Activated naive CD8-positive, alpha-beta T cell treated with anti-CD3 and anti-CD28 coated beads, Interleukin-2, amount 50 U/mL, for 24 hours (primary cell): ENCODE results near the gene COX5B.
"Not testable (repeated sequence)": the region's sequence is repeated elsewhere in the genome, so short reads cannot be mapped to it uniquely, and the experiment has no call there.

Experiments used
- ATAC-seq: fragments of 150-1000 bp; cut with Tn5 transposase; one replicate; pipeline ENCODE4 v1.10.0; 2021
- DNase-seq: peaks from one replicate; pipeline ENCODE4 v3.0.0; 2021
- H3K27ac Mint-ChIP-seq: one replicate; pipeline ENCODE4 v1.8.0; 2021; ENCODE audit warnings: mild to moderate bottlenecking, mixed read lengths
- H3K27me3 Mint-ChIP-seq: one replicate; pipeline ENCODE4 v1.8.0; 2021; ENCODE audit warnings: mixed read lengths
- H3K36me3 Mint-ChIP-seq: one replicate; pipeline ENCODE4 v1.8.0; 2021; ENCODE audit warnings: low read depth, mixed read lengths
- H3K4me1 Mint-ChIP-seq: one replicate; pipeline ENCODE4 v1.8.0; 2021; ENCODE audit warnings: mixed read lengths
- H3K4me3 Mint-ChIP-seq: one replicate; pipeline ENCODE4 v1.8.0; 2021; ENCODE audit warnings: mild to moderate bottlenecking, moderate library complexity, mixed read lengths
- H3K9me3 Mint-ChIP-seq: one replicate; pipeline ENCODE4 v1.8.0; 2021; ENCODE audit warnings: mixed read lengths

COX5B gene

DNA sequence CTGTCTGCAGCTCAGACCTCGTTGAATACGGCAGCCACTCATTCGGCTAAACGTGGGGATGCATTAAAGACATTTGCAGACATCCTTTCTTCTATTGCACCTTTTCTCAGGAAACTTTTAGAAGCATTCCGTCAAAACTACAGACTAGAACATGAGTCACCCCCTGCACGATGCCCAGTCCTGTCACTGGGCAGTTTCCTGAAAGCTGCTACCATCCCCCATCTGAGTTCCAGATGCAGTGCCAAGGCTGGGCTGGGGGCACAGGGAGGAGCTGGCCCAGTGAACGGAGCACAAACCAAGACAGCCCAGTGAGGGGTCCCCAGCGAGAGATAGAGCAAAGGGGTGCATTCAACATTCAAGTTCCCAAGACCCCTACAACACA lies 19.8 kb upstream of the COX5B start:
- H3K4me1 Mint-ChIP-seq, ATAC-seq, H3K4me3 Mint-ChIP-seq, DNase-seq, H3K36me3 Mint-ChIP-seq, H3K27ac Mint-ChIP-seq, H3K9me3 Mint-ChIP-seq, H3K27me3 Mint-ChIP-seq: not testable (repeated sequence)

DNA sequence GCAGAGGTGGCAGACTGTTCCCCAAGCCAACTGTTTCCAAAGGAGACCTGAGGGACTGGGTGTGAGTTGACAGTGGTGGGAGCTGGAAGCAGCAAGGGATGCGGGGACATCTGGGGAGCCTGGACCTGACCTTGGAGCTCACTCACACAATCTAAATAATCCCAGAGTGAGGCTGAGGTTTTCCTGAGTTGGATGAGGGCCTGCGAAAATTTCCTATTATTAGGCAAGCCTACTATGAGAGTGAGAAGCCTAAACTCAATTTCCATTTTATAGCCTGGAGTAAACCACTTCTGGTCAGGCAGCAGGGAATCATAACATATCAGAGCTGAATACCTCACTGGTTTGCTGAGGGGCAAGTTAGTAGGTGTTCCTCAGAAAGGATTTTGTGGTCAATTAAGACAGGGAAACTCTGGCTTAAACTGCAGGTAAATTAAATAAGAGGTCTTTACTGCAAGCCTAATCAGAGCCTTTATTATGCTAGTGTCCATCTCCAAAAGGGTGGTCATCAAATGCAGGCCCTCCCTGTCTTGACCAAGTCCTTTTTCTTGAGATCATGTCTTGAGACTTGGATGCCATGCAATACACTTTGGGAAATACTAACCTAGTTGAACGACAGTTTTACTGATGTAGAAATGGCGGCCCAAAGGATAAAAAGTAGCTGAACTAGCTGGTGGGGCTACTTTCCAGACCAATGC lies 1.7 kb upstream of the COX5B start:
- Mint-ChIP-seq H3K27ac (no peak overlapping the region), H3K9me3 (no peaks in the 10 kb centered on the region), H3K4me3 (no peak overlapping the region), H3K4me1 (peaks cover 20% of the 10 kb centered on the region), H3K27me3 (peaks cover 7% of the 10 kb centered on the region), H3K36me3 (peaks cover 20% of the 10 kb centered on the region)
- no peak for ATAC-seq
- DNase-seq, result no peak

- no peaks in the 10 kb centered on the region for H3K9me3 Mint-ChIP-seq
- H3K4me3 Mint-ChIP-seq, result peak overlapping the region; percentile 94
- DNase-seq (no peak), ATAC-seq (peak; percentile 57)
- peaks cover 27% of the 10 kb centered on the region for H3K36me3 Mint-ChIP-seq
- H3K27ac Mint-ChIP-seq, result peak overlapping the region; percentile 97
- peaks cover 18% of the 10 kb centered on the region for H3K4me1 Mint-ChIP-seq
- peaks cover under 1% of the 10 kb centered on the region for H3K27me3 Mint-ChIP-seq
These were observed 659 bp upstream of the COX5B start for GRCh38 chr2:97645112-97645694.

DNA sequence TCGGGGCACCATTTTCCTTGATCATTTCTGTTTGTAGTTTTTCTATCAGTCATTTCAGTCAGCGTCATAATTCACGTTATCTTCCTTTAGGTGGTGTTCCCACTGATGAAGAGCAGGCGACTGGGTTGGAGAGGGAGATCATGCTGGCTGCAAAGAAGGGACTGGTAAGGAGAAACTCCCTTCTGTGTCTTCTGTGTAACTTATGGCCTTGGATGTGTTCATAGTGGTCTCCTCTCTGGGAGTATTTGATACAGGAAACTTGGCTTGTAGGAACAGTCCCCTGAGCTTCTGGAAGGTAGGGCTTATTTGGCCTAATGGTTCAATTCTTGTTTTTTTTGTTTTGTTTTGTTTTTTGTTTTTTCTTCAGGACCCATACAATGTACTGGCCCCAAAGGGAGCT lies 1.1 kb downstream of the COX5B start:
- peak overlapping the region; percentile 97 for H3K27ac Mint-ChIP-seq
- H3K4me3 Mint-ChIP-seq, result peak overlapping the region; percentile 94
- DNase-seq, result no peak
- no peak for ATAC-seq
- peaks cover 18% of the 10 kb centered on the region for H3K4me1 Mint-ChIP-seq
- H3K9me3 Mint-ChIP-seq, result no peaks in the 10 kb centered on the region
- peaks cover 27% of the 10 kb centered on the region for H3K36me3 Mint-ChIP-seq
- no peaks in the 10 kb centered on the region for H3K27me3 Mint-ChIP-seq

GRCh38 chr2:97651114-97651513 lies 5.3 kb downstream of the COX5B start:
- H3K9me3 Mint-ChIP-seq, result no peaks in the 10 kb centered on the region
- no peak for DNase-seq
- ATAC-seq, result no peak
- H3K36me3 Mint-ChIP-seq, result peaks cover 50% of the 10 kb centered on the region
- H3K4me1 Mint-ChIP-seq, result peaks cover 24% of the 10 kb centered on the region
- H3K27ac Mint-ChIP-seq, result no peak overlapping the region
- no peak overlapping the region for H3K4me3 Mint-ChIP-seq
- no peaks in the 10 kb centered on the region for H3K27me3 Mint-ChIP-seq

- Mint-ChIP-seq H3K9me3 (no peaks in the 10 kb centered on the region), H3K27me3 (no peaks in the 10 kb centered on the region), H3K4me3 (no peak overlapping the region), H3K27ac (no peak overlapping the region), H3K36me3 (peaks cover 46% of the 10 kb centered on the region), H3K4me1 (peaks cover 16% of the 10 kb centered on the region)
- ATAC-seq (no peak), DNase-seq (no peak)
These were observed 7.6 kb downstream of the COX5B start for GRCh38 chr2:97653473-97653872.

DNA sequence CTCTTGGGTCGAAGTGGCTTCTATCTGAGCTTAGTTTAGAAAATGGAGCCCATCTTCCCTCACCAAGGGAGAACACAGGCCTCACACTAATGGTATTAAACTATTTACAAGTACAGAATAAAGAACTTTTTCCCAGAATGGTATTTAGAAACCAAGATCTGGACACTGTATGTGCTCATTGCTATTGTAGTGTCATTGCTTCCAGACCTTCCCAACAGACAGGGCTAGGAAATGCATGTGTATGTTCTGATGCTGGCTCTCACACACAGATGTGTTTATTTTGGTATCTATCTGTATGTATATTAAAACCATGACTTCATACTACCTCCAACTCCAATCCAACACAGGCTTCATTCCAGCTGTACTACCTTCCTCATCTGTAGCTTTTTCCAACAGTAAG lies 8.0 kb downstream of the COX5B start:
- H3K27me3 Mint-ChIP-seq, result no peaks in the 10 kb centered on the region
- H3K4me3 Mint-ChIP-seq, result no peak overlapping the region
- peaks cover 49% of the 10 kb centered on the region for H3K36me3 Mint-ChIP-seq
- no peaks in the 10 kb centered on the region for H3K9me3 Mint-ChIP-seq
- ATAC-seq (no peak), DNase-seq (no peak)
- H3K27ac Mint-ChIP-seq, result no peak overlapping the region
- peaks cover 16% of the 10 kb centered on the region for H3K4me1 Mint-ChIP-seq

DNA sequence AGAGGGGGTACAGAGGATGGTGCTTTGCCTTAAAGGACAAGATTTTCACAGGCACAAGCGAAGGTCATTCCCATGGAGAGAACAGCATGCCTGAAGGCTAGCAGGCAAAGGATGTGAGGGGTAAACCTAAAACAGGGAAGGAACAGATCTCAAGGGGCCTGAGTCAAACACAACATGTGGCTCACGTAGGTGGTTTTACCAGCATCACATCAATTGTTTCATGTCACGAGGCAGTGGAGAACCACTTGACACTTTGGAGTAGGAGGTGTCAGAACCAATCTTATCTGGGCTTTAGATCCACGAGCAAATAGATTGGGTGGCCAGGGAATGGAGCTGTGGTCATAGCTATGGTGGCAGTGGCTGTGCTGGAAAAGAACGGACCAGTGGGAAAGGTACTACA lies 8.4 kb downstream of the COX5B start:
- ATAC-seq, result peak; percentile 34
- peaks cover 16% of the 10 kb centered on the region for H3K4me1 Mint-ChIP-seq
- H3K4me3 Mint-ChIP-seq, result no peak overlapping the region
- no peaks in the 10 kb centered on the region for H3K27me3 Mint-ChIP-seq
- H3K9me3 Mint-ChIP-seq, result no peaks in the 10 kb centered on the region
- no peak overlapping the region for H3K27ac Mint-ChIP-seq
- peaks cover 46% of the 10 kb centered on the region for H3K36me3 Mint-ChIP-seq
- DNase-seq, result no peak

GRCh38 chr2:97654791-97655190 lies 8.9 kb downstream of the COX5B start:
- Mint-ChIP-seq H3K4me3 (no peak overlapping the region), H3K36me3 (peaks cover 41% of the 10 kb centered on the region), H3K27me3 (no peaks in the 10 kb centered on the region), H3K4me1 (peaks cover 16% of the 10 kb centered on the region), H3K27ac (no peak overlapping the region), H3K9me3 (no peaks in the 10 kb centered on the region)
- DNase-seq, result no peak
- peak; percentile 12 for ATAC-seq

- Mint-ChIP-seq H3K36me3 (peaks cover 43% of the 10 kb centered on the region), H3K4me3 (no peak overlapping the region), H3K27ac (no peak overlapping the region), H3K27me3 (no peaks in the 10 kb centered on the region), H3K4me1 (peaks cover 24% of the 10 kb centered on the region), H3K9me3 (no peaks in the 10 kb centered on the region)
- ATAC-seq, result no peak
- no peak for DNase-seq
These were observed 10.4 kb downstream of the COX5B start for GRCh38 chr2:97656129-97656755.

GRCh38 chr2:97656905-97657587 lies 11.2 kb downstream of the COX5B start:
- no peak overlapping the region for H3K27ac Mint-ChIP-seq
- ATAC-seq (no peak), DNase-seq (no peak)
- no peaks in the 10 kb centered on the region for H3K27me3 Mint-ChIP-seq
- peaks cover 43% of the 10 kb centered on the region for H3K36me3 Mint-ChIP-seq
- peaks cover 32% of the 10 kb centered on the region for H3K4me1 Mint-ChIP-seq
- H3K9me3 Mint-ChIP-seq, result no peaks in the 10 kb centered on the region
- H3K4me3 Mint-ChIP-seq, result no peak overlapping the region

GRCh38 chr2:97657986-97658690 lies 12.3 kb downstream of the COX5B start:
- Mint-ChIP-seq H3K4me1 (peaks cover 41% of the 10 kb centered on the region), H3K27me3 (no peaks in the 10 kb centered on the region)

DNA sequence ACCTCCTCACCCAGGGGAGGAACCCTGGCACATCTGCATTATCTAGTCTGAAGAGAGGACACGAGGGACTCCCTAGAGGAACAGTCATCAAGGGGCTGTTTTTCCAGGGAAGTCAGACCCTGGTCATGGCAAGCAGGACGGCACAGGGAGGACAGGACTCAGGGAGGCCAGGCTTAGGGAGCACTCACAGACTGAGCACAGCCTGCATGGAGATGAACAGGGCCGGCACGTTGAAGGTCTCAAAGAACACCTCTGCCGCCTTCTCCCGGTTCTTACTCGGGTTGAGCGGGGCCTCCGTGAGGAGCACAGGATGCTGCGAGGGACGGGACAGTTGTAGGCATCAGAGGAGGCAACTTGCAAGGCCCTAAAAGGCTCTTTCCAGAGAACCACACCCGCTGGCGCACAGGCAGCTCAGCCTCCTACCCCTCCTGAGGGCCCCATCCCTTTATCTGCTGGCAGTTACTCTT lies 12.9 kb downstream of the COX5B start:
- no peak for ATAC-seq
- Mint-ChIP-seq H3K4me1 (peaks cover 41% of the 10 kb centered on the region), H3K9me3 (no peaks in the 10 kb centered on the region), H3K27ac (no peak overlapping the region), H3K27me3 (no peaks in the 10 kb centered on the region), H3K4me3 (no peak overlapping the region), H3K36me3 (peaks cover 44% of the 10 kb centered on the region)
- DNase-seq, result no peak

More at GRCh38 chr2:97657986-97658690, 12.3 kb downstream of the COX5B start:
- Mint-ChIP-seq H3K36me3 (peaks cover 49% of the 10 kb centered on the region), H3K9me3 (no peaks in the 10 kb centered on the region), H3K27ac (no peak overlapping the region), H3K4me3 (no peak overlapping the region)
- DNase-seq (no peak), ATAC-seq (no peak)

GRCh38 chr2:97659256-97660043 lies 13.6 kb downstream of the COX5B start:
- peaks cover 42% of the 10 kb centered on the region for H3K4me1 Mint-ChIP-seq
- ATAC-seq, result no peak
- H3K4me3 Mint-ChIP-seq, result no peak overlapping the region
- H3K27me3 Mint-ChIP-seq, result no peaks in the 10 kb centered on the region
- H3K36me3 Mint-ChIP-seq, result peaks cover 38% of the 10 kb centered on the region
- no peak for DNase-seq
- H3K9me3 Mint-ChIP-seq, result no peaks in the 10 kb centered on the region
- peak overlapping the region; percentile 35 for H3K27ac Mint-ChIP-seq
